GM12878 (cell line): ENCODE results near the gene ZDHHC21. TPM values are rescaled to one million over a fixed set of nuclear protein-coding genes. Genes with fewer than 3 reads are reported as not detected.

ENCODE experiments used
- ATAC-seq: fragments of 200-7000 bp; cut with Tn5 transposase; 3 replicates; pipeline ENCODE4 v1.9.1; 2020; ENCODE audit warnings: mild to moderate bottlenecking, moderate library complexity
- BruUV-seq: library from RNA; stranded (reverse); fragments of 400-500 nt; replicated peaks from 2 replicates; lab custom pipeline; 2021; lab: Mats Ljungman, UMichigan
- CTCF ChIA-PET: fragments of 300-600 bp; sonication (Branson Sonifier 250); formaldehyde crosslinking; extraction: SDS; loops from one replicate; lab custom pipeline; 2021; ENCODE audit warnings: inconsistent platforms; lab: Yijun Ruan, JAX
- POLR2A ChIA-PET: fragments of 350-600 bp; formaldehyde crosslinking; extraction: SDS; loops from one replicate; lab custom pipeline; 2021; ENCODE audit warnings: inconsistent platforms; lab: Charles Lee
- RAD21 ChIA-PET: fragments of 300-600 bp; sonication (Branson Sonifier 250); formaldehyde crosslinking; loops from one replicate; lab custom pipeline; 2023; ENCODE audit warnings: antibody characterized with exemption; ENCODE audit not compliant: unreplicated experiment; lab: Charles Lee
- SMC1A ChIA-PET: fragments of 300-600 bp; sonication (Branson Sonifier 250); formaldehyde crosslinking; loops from one replicate; lab custom pipeline; 2023; ENCODE audit not compliant: unreplicated experiment, uncharacterized antibody; lab: Charles Lee
- DNase-seq: peaks from one replicate; pipeline ENCODE4 v3.0.0-alpha.2; 2011; ENCODE audit warnings: low read depth, low spot score
- FAIRE-seq: peaks from 3 replicates; lab custom pipeline; 2011; peaks lifted over from hg19 to GRCh38; lab: Jason Lieb, UNC
- H2AFZ ChIP-seq: 2 replicates; pipeline ENCODE4 v1.6.0; 2011; ENCODE audit warnings: low read depth, low read length, control low read depth; ENCODE audit not compliant: control insufficient read depth
- H3K27ac ChIP-seq: 2 replicates; pipeline ENCODE4 v1.5.1; 2011; ENCODE audit warnings: control low read depth; ENCODE audit not compliant: control insufficient read depth, insufficient read depth
- H3K27me3 ChIP-seq, 2 experiments: replicated peaks in 1 of 2; 2 replicates each; pipeline versions ENCODE4 v1.6.0 to v1.6.1; 2011; ENCODE audit warnings: low read length in 1 of 2; ENCODE audit not compliant: control insufficient read depth in 2 of 2, insufficient read depth in 2 of 2
- H3K36me3 ChIP-seq, 2 experiments: 2 replicates each; pipeline ENCODE4 v1.5.1; 2011; ENCODE audit warnings: low read length in 1 of 2; ENCODE audit not compliant: control insufficient read depth in 2 of 2, insufficient read depth in 2 of 2
- H3K4me1 ChIP-seq: 2 replicates; pipeline ENCODE4 v1.6.1; 2011; ENCODE audit warnings: mild to moderate bottlenecking, low read length, moderate library complexity, mixed read lengths; ENCODE audit not compliant: control insufficient read depth, insufficient read depth
- H3K4me2 ChIP-seq: 2 replicates; pipeline ENCODE4 v1.6.0; 2011; ENCODE audit warnings: control low read depth; ENCODE audit not compliant: control insufficient read depth, insufficient read depth
- H3K4me3 ChIP-seq: fragments of 200-600 bp; sonication (generic); 2 replicates; pipeline ENCODE4 v1.5.1; 2016
- H3K79me2 ChIP-seq: 2 replicates; pipeline ENCODE4 v1.6.0; 2011; ENCODE audit warnings: low read length; ENCODE audit not compliant: control insufficient read depth, insufficient read depth
- H3K9ac ChIP-seq: 2 replicates; pipeline ENCODE4 v1.8.0; 2011; ENCODE audit warnings: low read length, control low read depth, mixed read lengths; ENCODE audit not compliant: control insufficient read depth, insufficient read depth
- H3K9me3 ChIP-seq: replicated peaks from 3 replicates; pipeline ENCODE4 v1.5.1; 2011; ENCODE audit warnings: mild to moderate bottlenecking, low read length; ENCODE audit not compliant: control insufficient read depth, insufficient read depth
- H4K20me1 ChIP-seq: 2 replicates; pipeline ENCODE4 v1.6.0; 2011; ENCODE audit not compliant: control insufficient read depth, insufficient read depth
- ATF7 ChIP-seq: fragments of 450-650 bp; IDR thresholded peaks from 2 replicates; pipeline ENCODE4 v1.6.1; 2016; ENCODE audit warnings: low read depth, mild to moderate bottlenecking
- BCL11A ChIP-seq: IDR thresholded peaks from 2 replicates; pipeline ENCODE4 v1.6.1; 2011; ENCODE audit warnings: low read depth, low read length
- CBX5 ChIP-seq: sonication (generic); IDR thresholded peaks from 2 replicates; pipeline ENCODE4 v1.6.1; 2016; ENCODE audit warnings: low read depth, moderate library complexity, mild to moderate bottlenecking, inconsistent platforms
- CHD1 ChIP-seq: IDR thresholded peaks from 2 replicates; pipeline ENCODE4 v1.6.1; 2012; ENCODE audit warnings: low read depth, low read length, improper control_type of control experiment
- HDGF ChIP-seq: fragments of 450-650 bp; IDR thresholded peaks from 2 replicates; pipeline ENCODE4 v1.6.1; 2016; ENCODE audit warnings: antibody characterized with exemption
- MTA2 ChIP-seq: fragments of 450-650 bp; IDR thresholded peaks from 2 replicates; pipeline ENCODE4 v1.6.1; 2016; ENCODE audit warnings: low read depth, mild to moderate bottlenecking, moderate library complexity
- NBN ChIP-seq: fragments of 450-650 bp; IDR thresholded peaks from 2 replicates; pipeline ENCODE4 v1.6.1; 2016
- NR2C2 ChIP-seq: IDR thresholded peaks from 2 replicates; pipeline ENCODE4 v1.6.1; 2011; ENCODE audit warnings: borderline replicate concordance, low read depth; ENCODE audit not compliant: control insufficient read depth, insufficient read length
- PAX8 ChIP-seq: fragments of 450-650 bp; IDR thresholded peaks from 2 replicates; pipeline ENCODE4 v1.6.1; 2017; ENCODE audit warnings: mild to moderate bottlenecking, moderate library complexity
- ZNF217 ChIP-seq: fragments of 450-650 bp; IDR thresholded peaks from 2 replicates; pipeline ENCODE4 v1.6.1; 2017; ENCODE audit warnings: antibody characterized with exemption, mild to moderate bottlenecking
- WGBS: methylation state at CpG from one replicate; pipeline ENCODE4 v1.1.6; 2016; ENCODE audit warnings: low lambda C conversion rate; ENCODE audit not compliant: insufficient replicate concordance, insufficient coverage; ENCODE audit errors: missing lambda C conversion rate; 5-methylcytosine and 5-hydroxymethylcytosine counted together
- in situ Hi-C: fragments of 300-500 bp; cut with MboI; formaldehyde crosslinking; loops from 9 replicates; pipeline ENCODE4 v1.14.3; 2018; ENCODE audit warnings: mixed read lengths
- intact Hi-C: fragments of 100-400 bp; cut with micrococcal nuclease; formaldehyde crosslinking; loops from one replicate; pipeline ENCODE4 v1.14.2; 2022; ENCODE audit not compliant: unreplicated experiment
- polyA plus RNA-seq, 11 experiments: library from polyadenylated mRNA; depleted of rRNA in 4 of 11; unstranded in 6 of 11; stranded (reverse) in 5 of 11; fragments of >200 nt; fragmentation: Nextera tagmentation in 4 of 11; fragmentation: Illumina TruSeq in 1 of 11; extraction: Ambion mirVana in 4 of 11; extraction: Trizol in 1 of 11; gene quantifications; 1 replicate in 1 of 11; 2 replicates in 10 of 11; pipeline versions ENCODE4 v1.2.1 to v1.2.3, GENCODE V29; 2011 to 2016; ENCODE audit warnings: inconsistent platforms in 2 of 11, missing spikeins in 2 of 11, low read depth in 1 of 11
- total RNA-seq, 4 experiments: library from RNA; depleted of rRNA in 3 of 4; stranded (reverse); fragments of >200 nt in 3 of 4; fragmentation: Illumina TruSeq in 1 of 4; extraction: Trizol in 1 of 4; gene quantifications; 2 replicates each; pipeline versions ENCODE4 v1.2.1 to v1.2.3, GENCODE V29; 2013 to 2021

Gene ZDHHC21
- total and polyA plus RNA-seq, 10 of the 15 experiments (the other 5 are each of a cell fraction or from before 2014, with no cell fraction given): 2.6 to 14.6 (median 9.1) TPM

- no peak overlapping the region for H3K9ac ChIP-seq
- no peaks in the 10 kb centered on the region for H3K27me3 ChIP-seq
- ATAC-seq (no peak), FAIRE-seq (peak; percentile 57), DNase-seq (no peak)
- ChIA-PET SMC1A (no interaction called here), RAD21 (no interaction called here), POLR2A (no interaction called here), CTCF (no interaction called here)
- no peak overlapping the region for H3K4me3 ChIP-seq
- H3K4me2 ChIP-seq: no peak overlapping the region
- peaks cover 5 to 12% of the 10 kb centered on the region in 2 experiments for H3K36me3 ChIP-seq
- in situ Hi-C loops (no loop called here), intact Hi-C loops (loop anchor here (5.0 kb wide), 2 partner anchors 188 to 213 kb away; no protein-coding TSS in a partner anchor)
- H2AFZ ChIP-seq: no peak overlapping the region
- TF ChIP-seq NBN (0 out of 2 replicates have a peak, but pooled peaks have one; percentile 27), CBX5 (peak; percentile 99), ATF7 (0 out of 2 replicates have a peak, but pooled peaks have one; percentile 24), HDGF (no peak), BCL11A (no peak), ZNF217 (0 out of 2 replicates have a peak, but pooled peaks have one; percentile 24)
- peaks cover 15% of the 10 kb centered on the region for H3K9me3 ChIP-seq
- H3K27ac ChIP-seq: no peak overlapping the region
- 95% methylated on average over 1 of the region's 1 CpG for WGBS
- no peaks in the 10 kb centered on the region for H3K4me1 ChIP-seq
- no TSS peak for BruUV-seq
- no peaks in the 10 kb centered on the region for H4K20me1 ChIP-seq
- H3K79me2 ChIP-seq: no peaks in the 10 kb centered on the region
Observed at GRCh38 chr9:14654932-14655331, 38.3 kb downstream of the ZDHHC21 start.

GRCh38 chr9:14653511-14653910 lies 39.7 kb downstream of the ZDHHC21 start:
- no peak overlapping the region for H3K9ac ChIP-seq
- intact Hi-C loops (loop anchor here (5.0 kb wide), 2 partner anchors 186 to 211 kb away; no protein-coding TSS in a partner anchor), in situ Hi-C loops (no loop called here)
- ChIA-PET SMC1A (interaction anchor here (1.1 to 1.8 kb wide), 6 partner anchors 23 to 182 kb away, joined by 3 to 8 read pairs (median 4); no protein-coding TSS in a partner anchor), RAD21 (interaction anchor here (1.8 to 1.9 kb wide), 2 partner anchors 36 to 188 kb away, joined by 8 read pairs; no protein-coding TSS in a partner anchor), CTCF (interaction anchor here (1.0 to 2.2 kb wide), 11 partner anchors 8 to 115 kb away, joined by 3 to 30 read pairs (median 6); partner anchors contain the start of gene ZDHHC21), POLR2A (no interaction called here)
- ATAC-seq (no peak), FAIRE-seq (no peak), DNase-seq (no peak)
- H4K20me1 ChIP-seq: no peaks in the 10 kb centered on the region
- no peak overlapping the region for H3K4me2 ChIP-seq
- H3K27me3 ChIP-seq: no peaks in the 10 kb centered on the region
- TF ChIP-seq MTA2: no peak
- TF ChIP-seq NR2C2: no peak
- TF ChIP-seq PAX8: no peak
- TF ChIP-seq CHD1: no peak
- no peak overlapping the region for H2AFZ ChIP-seq
- H3K27ac ChIP-seq: no peak overlapping the region
- H3K9me3 ChIP-seq: peaks cover 14% of the 10 kb centered on the region
- peaks cover 4 to 12% of the 10 kb centered on the region in 2 experiments for H3K36me3 ChIP-seq
- 100% methylated on average over 1 of the region's 1 CpG for WGBS
- no peaks in the 10 kb centered on the region for H3K4me1 ChIP-seq
- no peak overlapping the region for H3K4me3 ChIP-seq
- no peaks in the 10 kb centered on the region for H3K79me2 ChIP-seq
- no TSS peak for BruUV-seq
